GM19328 (cell line): ENCODE results near the gene TRHDE.

Source experiments
- ATAC-seq: cut with Tn5 transposase; IDR thresholded peaks from one replicate; pipeline ENCODE4 v1.9.1; 2021; ENCODE audit warnings: mild to moderate bottlenecking, moderate library complexity; ENCODE audit not compliant: unreplicated experiment

Gene TRHDE

GRCh38 chr12:72717036-72717435 is 444.9 kb downstream of the TRHDE start:
- ATAC-seq, result no peak
